ENCODE data around the gene CST11. TPM values are rescaled to one million over a fixed set of nuclear protein-coding genes. Genes with fewer than 3 reads are reported as not detected.

Gene CST11
- total RNA-seq, 1 experiment from 2014 or later = not detected

DNA sequence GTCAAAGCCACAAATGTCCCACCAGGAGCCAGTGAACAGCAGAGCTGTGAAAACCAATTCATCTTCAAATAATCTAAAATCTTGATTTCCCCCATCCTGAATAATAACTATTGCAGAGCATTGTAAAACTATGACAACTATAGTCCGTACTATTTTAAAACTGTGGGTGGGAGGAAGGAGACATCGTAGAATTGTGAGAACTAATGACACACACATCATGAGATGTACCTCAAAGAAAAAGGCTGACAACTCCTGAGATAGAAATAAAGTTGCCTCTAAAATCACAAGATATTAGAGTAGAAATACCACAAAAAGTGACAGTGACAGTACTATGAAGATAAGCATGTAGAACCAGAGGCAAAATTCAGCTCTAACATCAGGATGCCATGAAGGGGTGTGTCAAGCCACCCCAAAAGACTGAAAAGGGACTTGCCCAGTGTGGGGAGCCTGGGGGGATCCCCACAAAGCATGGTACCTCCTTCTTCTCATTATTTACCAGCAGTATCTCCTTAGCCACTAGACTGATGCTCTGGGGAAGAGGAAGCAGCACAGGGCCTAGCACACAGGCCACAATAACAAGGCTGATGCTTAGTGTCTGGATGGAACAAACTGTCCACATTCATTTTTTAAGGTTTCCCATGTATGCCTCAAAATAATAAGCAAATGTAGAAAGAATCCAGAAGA lies 44.8 kb downstream of the CST11 start:
- Histone ChIP-seq H3K27ac (no peak overlapping the region), H3K4me3 (no peak overlapping the region), H3K4me1 (replicated peaks) (no peaks in the 10 kb centered on the region)

DNA sequence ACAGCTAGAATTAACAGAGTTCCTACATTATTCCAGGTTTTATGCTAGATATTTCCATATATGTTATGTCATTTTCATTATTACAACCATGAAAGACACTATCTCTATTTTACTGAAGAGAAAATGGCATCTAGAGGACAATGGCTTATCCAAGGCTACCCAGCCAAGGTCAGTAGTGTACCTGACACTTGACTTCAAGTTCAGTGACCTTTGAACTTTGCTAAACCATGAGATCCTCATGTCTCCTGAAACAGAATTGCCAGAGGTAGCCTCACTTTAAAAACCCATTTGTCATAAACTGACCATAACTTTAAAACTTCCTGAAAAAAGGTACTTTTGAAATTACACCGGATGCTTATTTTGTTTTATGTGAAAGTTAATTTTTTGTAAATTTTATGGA lies 45.8 kb downstream of the CST11 start:
- no peak for DNase-seq (ENCODE audit: low read depth in 1 of 2, low spot score in 2 of 2)
- no peak overlapping the region for H3K4me3 ChIP-seq

More for the DNA sequence above, 44.8 kb downstream of the CST11 start:
- DNase-seq (ENCODE audit: low read depth in 1 of 2, low spot score in 2 of 2) = no peak
- Histone ChIP-seq H3K27me3 (replicated peaks) (no peaks in the 10 kb centered on the region), H3K9me3 (replicated peaks) (no peaks in the 10 kb centered on the region), H3K36me3 (0 out of 2 replicates have a peak, but pooled peaks cover 2% of the 10 kb centered on the region)

DNA sequence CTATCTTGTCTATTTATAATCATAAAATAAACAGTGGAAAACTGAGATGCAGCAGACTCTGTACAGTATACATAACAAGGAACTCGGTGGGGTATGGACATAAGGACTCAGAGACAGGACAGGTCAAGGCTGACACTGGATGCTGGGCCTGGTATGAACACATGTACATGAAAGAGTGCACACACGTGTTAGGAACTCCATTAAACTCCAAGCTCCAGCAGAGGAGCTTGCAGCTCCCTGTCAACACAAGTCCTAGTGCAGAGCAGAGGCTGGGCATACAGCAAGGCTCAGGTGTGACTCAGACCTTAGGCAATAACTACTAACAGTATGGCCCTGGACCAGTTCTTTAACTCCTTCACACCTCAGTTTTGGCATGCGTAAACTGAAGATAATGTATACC lies 48.5 kb downstream of the CST11 start:
- H3K27me3 ChIP-seq (replicated peaks) = no peaks in the 10 kb centered on the region
- no peaks in the 10 kb centered on the region for H3K4me1 ChIP-seq (replicated peaks)
- no peaks in the 10 kb centered on the region for H3K9me3 ChIP-seq (replicated peaks)
- H3K27ac ChIP-seq = no peak overlapping the region
- no peak for DNase-seq (ENCODE audit: low read depth in 1 of 2, low spot score in 2 of 2)
- H3K4me3 ChIP-seq = no peak overlapping the region
- H3K36me3 ChIP-seq = peaks cover 18% of the 10 kb centered on the region; the same call in 1 of the 2 replicates

More for the DNA sequence above, 45.8 kb downstream of the CST11 start:
- H3K9me3 ChIP-seq (replicated peaks) = no peaks in the 10 kb centered on the region
- no peaks in the 10 kb centered on the region for H3K27me3 ChIP-seq (replicated peaks)
- H3K4me1 ChIP-seq (replicated peaks) = no peaks in the 10 kb centered on the region
- H3K27ac ChIP-seq = no peak overlapping the region
- H3K36me3 ChIP-seq = peaks cover 10% of the 10 kb centered on the region; the same call in 1 of the 2 replicates

DNA sequence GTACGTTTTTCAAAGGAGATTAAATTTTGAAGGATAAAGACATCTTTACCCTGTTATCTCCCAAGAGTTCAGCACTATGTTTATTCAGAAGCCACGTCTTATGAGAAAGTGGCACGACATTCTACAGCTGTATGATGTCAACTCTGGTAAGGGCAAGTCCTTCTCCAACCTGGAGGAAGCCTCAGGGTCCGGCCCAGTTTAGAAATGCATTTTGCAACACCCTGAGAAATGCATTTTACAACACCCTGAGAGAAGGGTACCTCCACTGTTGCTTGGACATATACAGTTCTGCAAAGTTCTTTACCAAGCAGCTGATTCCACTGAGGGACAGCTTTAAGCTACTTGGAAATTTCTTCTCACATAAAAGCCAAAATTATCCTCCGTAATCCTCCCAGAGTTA lies 48.9 kb downstream of the CST11 start:
- no peak for DNase-seq (ENCODE audit: low read depth in 1 of 2, low spot score in 2 of 2)
- Histone ChIP-seq H3K36me3 (peaks cover 18% of the 10 kb centered on the region; the same call in 1 of the 2 replicates), H3K4me3 (no peak overlapping the region), H3K9me3 (replicated peaks) (no peaks in the 10 kb centered on the region), H3K27me3 (replicated peaks) (no peaks in the 10 kb centered on the region), H3K4me1 (replicated peaks) (no peaks in the 10 kb centered on the region), H3K27ac (no peak overlapping the region)

DNA sequence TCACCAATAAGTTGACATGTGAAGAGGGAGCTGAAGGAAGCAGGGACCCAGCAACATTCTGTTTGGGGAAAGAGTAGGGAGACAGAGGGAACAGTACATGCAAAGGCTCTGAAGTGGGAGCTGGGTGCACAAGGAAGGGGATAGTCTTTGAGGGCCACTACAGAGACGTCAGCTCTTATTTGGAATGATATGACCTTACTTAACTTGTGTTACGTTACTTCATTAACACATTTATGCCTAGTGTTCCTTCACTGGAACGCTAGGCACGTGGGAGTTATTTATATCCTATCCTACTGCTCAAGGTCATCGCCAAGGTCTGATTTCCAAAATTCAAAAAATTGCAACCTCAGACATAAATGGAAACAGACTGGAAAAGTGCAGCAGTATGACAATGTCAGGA lies 51.6 kb downstream of the CST11 start:
- DNase-seq (ENCODE audit: low read depth in 1 of 2, low spot score in 2 of 2) = no peak
- Histone ChIP-seq H3K4me3 (no peak overlapping the region), H3K9me3 (replicated peaks) (no peaks in the 10 kb centered on the region), H3K4me1 (replicated peaks) (no peaks in the 10 kb centered on the region), H3K27ac (no peak overlapping the region), H3K27me3 (replicated peaks) (no peaks in the 10 kb centered on the region), H3K36me3 (peaks cover 22% of the 10 kb centered on the region)

Other genes starting within 250 kb of the CST11 start
- gene NXT1, start 102.1 kb downstream of the CST11 start, total RNA-seq (2014; rRNA removed; shearing (Covaris generic)) = 76.0 and 82.5 TPM in 2 replicates
- 19.4 and 22.0 TPM in 2 replicates for gene GZF1, start 90.7 kb downstream of the CST11 start, total RNA-seq (2014; rRNA removed; shearing (Covaris generic))
- gene NAPB, start 31.4 kb downstream of the CST11 start, total RNA-seq (2014; rRNA removed; shearing (Covaris generic)) = 8.8 and 9.2 TPM in 2 replicates
- gene CSTL1, start 13.2 kb downstream of the CST11 start, total RNA-seq (2014; rRNA removed; shearing (Covaris generic)) = not detected in 2 replicates
- gene CST8, start 38.2 kb upstream of the CST11 start, total RNA-seq (2014; rRNA removed; shearing (Covaris generic)) = not detected in 2 replicates
- not detected in 2 replicates for gene CST9L, start 115.6 kb upstream of the CST11 start, total RNA-seq (2014; rRNA removed; shearing (Covaris generic))
- not detected in 2 replicates for gene CST9, start 153.0 kb upstream of the CST11 start, total RNA-seq (2014; rRNA removed; shearing (Covaris generic))
- gene CST3, start 185.1 kb upstream of the CST11 start, total RNA-seq (2014; rRNA removed; shearing (Covaris generic)) = 196 and 222 TPM in 2 replicates
- gene CST4, start 236.2 kb upstream of the CST11 start, total RNA-seq (2014; rRNA removed; shearing (Covaris generic)) = not detected in 2 replicates

Data from SJSA1 (cell line).